Measurements from ENCODE around the gene ARFGEF3.

GRCh38 chr6:138242987-138243592 is 81.4 kb downstream of the ARFGEF3 start:
- no peak for TF ChIP-seq CTCF (IDR thresholded peaks at IDR 0.05)
- no peak for TF ChIP-seq EZH2 (IDR thresholded peaks at IDR 0.05; ENCODE audit: borderline replicate concordance, insufficient read depth, low read depth, low read length, poor library complexity, severe bottlenecking)
